ENCODE measurements around the gene GNAS-AS1.

DNA sequence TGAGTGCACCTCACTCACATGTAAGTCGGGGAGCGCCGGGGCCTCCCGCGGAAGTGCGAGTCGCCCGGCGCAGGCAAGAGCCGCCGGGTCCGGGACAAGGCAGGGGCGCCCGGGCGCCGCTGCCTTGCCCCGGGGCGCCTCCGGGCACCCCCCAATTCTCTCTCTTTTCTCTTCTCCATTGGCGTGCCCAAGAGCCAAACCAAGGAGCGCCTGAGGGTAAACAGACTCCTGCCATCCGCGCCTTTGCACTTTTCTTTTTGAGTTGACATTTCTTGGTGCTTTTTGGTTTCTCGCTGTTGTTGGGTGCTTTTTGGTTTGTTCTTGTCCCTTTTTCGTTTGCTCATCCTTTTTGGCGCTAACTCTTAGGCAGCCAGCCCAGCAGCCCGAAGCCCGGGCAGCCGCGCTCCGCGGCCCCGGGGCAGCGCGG is 38.6 kb upstream of the GNAS-AS1 start:
- no peak for TF ChIP-seq YY1 (IDR thresholded peaks at IDR 0.05; ENCODE audit: insufficient read depth, insufficient read length)
- no peak for TF ChIP-seq SUZ12 (IDR thresholded peaks at IDR 0.05; ENCODE audit: extremely low read depth, insufficient read depth, insufficient read length)

Measured in NT2/D1 (cell line).